HCT116 (cell line): Measurements from ENCODE around the gene SP110. TPM values are rescaled to one million over a fixed set of nuclear protein-coding genes. Genes with fewer than 3 reads are reported as not detected.

Experiments
- ATAC-seq: fragments of 200-7000 bp; cut with Tn5 transposase; 2 replicates; pipeline ENCODE4 v1.9.1; 2020; ENCODE audit warnings: mild to moderate bottlenecking, moderate library complexity
- BruUV-seq: library from RNA; stranded (reverse); fragments of 400-500 nt; replicated peaks from 2 replicates; lab custom pipeline; 2021; lab: Mats Ljungman, UMichigan
- CTCF ChIA-PET: fragments of 300-600 bp; sonication (Branson Sonifier 250); formaldehyde crosslinking; loops from one replicate; lab custom pipeline; 2021; ENCODE audit warnings: antibody characterized with exemption; lab: Charles Lee
- POLR2A ChIA-PET: fragments of 300-600, 350-600 bp; sonication (Branson Sonifier 250); formaldehyde crosslinking; loops from one replicate; lab custom pipeline; 2021; ENCODE audit warnings: antibody characterized with exemption; lab: Charles Lee
- RAD21 ChIA-PET, 2 experiments: fragments of 300-600 bp; sonication (Branson Sonifier 250); formaldehyde crosslinking; loops; one replicate each; lab custom pipeline; 2023; ENCODE audit warnings: low total read pairs in 2 of 2; ENCODE audit not compliant: uncharacterized antibody in 2 of 2, unreplicated experiment in 2 of 2, low non-redundant PET in 1 of 2; lab: Charles Lee
- DNase-seq: peaks from one replicate; pipeline ENCODE4 v3.0.0-alpha.2; 2010; ENCODE audit warnings: low read depth, low spot score
- H2AFZ ChIP-seq: fragments of 200-600 bp; shearing (Covaris generic), sonication (generic); 2 replicates; pipeline ENCODE4 v1.6.1; 2017; ENCODE audit warnings: low read depth, mixed run types, mixed read lengths, antibody characterized with exemption, low read length; ENCODE audit not compliant: poor library complexity, severe bottlenecking
- H3K27ac ChIP-seq: 2 replicates; pipeline ENCODE4 v1.5.1; 2012; ENCODE audit warnings: low read depth, low read length
- H3K27me3 ChIP-seq: fragments of 200-600 bp; sonication (generic); 2 replicates; pipeline ENCODE4 v1.6.1; 2016; ENCODE audit warnings: mixed run types, low read length, mixed read lengths; ENCODE audit not compliant: insufficient read depth
- H3K36me3 ChIP-seq, 2 experiments: fragments of 200-500 bp in 1 of 2; fragments of 200-600 bp in 1 of 2; sonication (Bioruptor generic) in 1 of 2; sonication (generic) in 1 of 2; 2 replicates each; pipeline versions ENCODE4 v1.5.1 to v1.6.1; 2014 to 2016; ENCODE audit warnings: low read length in 2 of 2, inconsistent platforms in 1 of 2, mixed read lengths in 1 of 2, mixed run types in 1 of 2; ENCODE audit not compliant: insufficient read depth in 2 of 2, control insufficient read depth in 1 of 2
- H3K4me1 ChIP-seq, 2 experiments: fragments of 200-600 bp in 1 of 2; sonication (generic) in 1 of 2; 2 replicates each; pipeline versions ENCODE4 v1.5.1 to v1.6.1; 2012 to 2017; ENCODE audit warnings: low read length in 2 of 2, inconsistent platforms in 1 of 2, mild to moderate bottlenecking in 1 of 2, mixed read lengths in 1 of 2, mixed run types in 1 of 2, moderate library complexity in 1 of 2; ENCODE audit not compliant: insufficient read depth in 2 of 2, control insufficient read depth in 1 of 2
- H3K4me2 ChIP-seq: fragments of 200-600 bp; sonication (generic); 2 replicates; pipeline ENCODE4 v1.6.1; 2017; ENCODE audit warnings: mixed run types, low read length, mixed read lengths
- H3K4me3 ChIP-seq, 2 experiments: fragments of 200-600 bp in 1 of 2; sonication (generic) in 1 of 2; replicated peaks in 1 of 2; 2 replicates each; pipeline ENCODE4 v1.5.1; 2011 to 2016; ENCODE audit warnings: low read length in 2 of 2, control low read depth in 1 of 2, low read depth in 1 of 2, mild to moderate bottlenecking in 1 of 2, mixed read lengths in 1 of 2, mixed run types in 1 of 2
- H3K79me2 ChIP-seq: fragments of 200-600 bp; sonication (generic); 2 replicates; pipeline ENCODE4 v1.6.1; 2017; ENCODE audit warnings: mild to moderate bottlenecking, mixed run types, low read length, moderate library complexity, mixed read lengths; ENCODE audit not compliant: insufficient read depth
- H3K9ac ChIP-seq: fragments of 200-600 bp; sonication (generic); 2 replicates; pipeline ENCODE4 v1.6.1; 2016; ENCODE audit warnings: low read length, mixed read lengths
- H3K9me2 ChIP-seq: fragments of 200-600 bp; sonication (generic), shearing (Covaris generic); 2 replicates; pipeline ENCODE4 v1.6.1; 2017; ENCODE audit warnings: mixed run types, mild to moderate bottlenecking, moderate library complexity; ENCODE audit not compliant: insufficient read depth
- H3K9me3 ChIP-seq, 2 experiments: fragments of 200-500 bp in 1 of 2; fragments of 200-600 bp in 1 of 2; sonication (Bioruptor generic) in 1 of 2; sonication (generic) in 1 of 2; 2 replicates each; pipeline ENCODE4 v1.6.1; 2014 to 2017; ENCODE audit warnings: low read length in 2 of 2, mixed read lengths in 2 of 2, inconsistent platforms in 1 of 2, low read depth in 1 of 2, mild to moderate bottlenecking in 1 of 2, mixed run types in 1 of 2, moderate library complexity in 1 of 2; ENCODE audit not compliant: control insufficient read depth in 1 of 2, insufficient read depth in 1 of 2
- H4K20me1 ChIP-seq: fragments of 200-600 bp; sonication (generic), shearing (Covaris generic); 2 replicates; pipeline ENCODE4 v1.6.1; 2017; ENCODE audit warnings: mixed run types, mild to moderate bottlenecking, moderate library complexity; ENCODE audit not compliant: insufficient read depth
- ATF3 ChIP-seq: IDR thresholded peaks from 2 replicates; pipeline ENCODE4 v1.6.1; 2012
- CBX3 ChIP-seq: IDR thresholded peaks from 2 replicates; pipeline ENCODE4 v1.6.1; 2012; ENCODE audit warnings: low read depth
- CEBPB ChIP-seq: IDR thresholded peaks from 2 replicates; pipeline ENCODE4 v1.6.1; 2012; ENCODE audit warnings: low read depth
- EGR1 ChIP-seq: IDR thresholded peaks from 2 replicates; pipeline ENCODE4 v1.6.1; 2012; ENCODE audit warnings: low read depth
- ELF1 ChIP-seq: IDR thresholded peaks from 2 replicates; pipeline ENCODE4 v1.6.1; 2012; ENCODE audit warnings: low read depth, borderline replicate concordance
- EZH2phosphoT487 ChIP-seq: fragments of 200-600 bp; IDR thresholded peaks from 2 replicates; pipeline ENCODE4 v1.6.1; 2018; ENCODE audit warnings: antibody characterized with exemption, borderline replicate concordance
- FOSL1 ChIP-seq: IDR thresholded peaks from 2 replicates; pipeline ENCODE4 v1.6.1; 2012; ENCODE audit warnings: low read depth
- JUND ChIP-seq: IDR thresholded peaks from 2 replicates; pipeline ENCODE4 v1.6.1; 2012
- MAX ChIP-seq: IDR thresholded peaks from 2 replicates; pipeline ENCODE4 v1.6.1; 2012
- POLR2A ChIP-seq: IDR thresholded peaks from 2 replicates; pipeline ENCODE4 v1.7.0; 2011; ENCODE audit warnings: borderline replicate concordance; ENCODE audit not compliant: insufficient read depth, insufficient read length; ENCODE audit errors: extremely low read depth
- POLR2AphosphoS5 ChIP-seq: IDR thresholded peaks from 2 replicates; pipeline ENCODE4 v1.6.1; 2011; ENCODE audit warnings: mild to moderate bottlenecking, low read depth, low read length, moderate library complexity
- RAD21 ChIP-seq: IDR thresholded peaks from 2 replicates; pipeline ENCODE4 v1.6.1; 2012; ENCODE audit warnings: low read depth, mild to moderate bottlenecking
- REST ChIP-seq: IDR thresholded peaks from 2 replicates; pipeline ENCODE4 v1.6.1; 2012; ENCODE audit warnings: low read depth
- SIN3A ChIP-seq: IDR thresholded peaks from 2 replicates; pipeline ENCODE4 v1.6.1; 2012; ENCODE audit warnings: low read depth
- SP1 ChIP-seq: IDR thresholded peaks from 2 replicates; pipeline ENCODE4 v1.6.1; 2012; ENCODE audit warnings: low read depth
- SRF ChIP-seq: IDR thresholded peaks from 2 replicates; pipeline ENCODE4 v1.6.1; 2012; ENCODE audit warnings: low read depth
- YY1 ChIP-seq: IDR thresholded peaks from 2 replicates; pipeline ENCODE4 v1.6.1; 2011; ENCODE audit warnings: low read length, low read depth, moderate library complexity, mild to moderate bottlenecking; ENCODE audit not compliant: insufficient replicate concordance; ENCODE audit errors: extremely low read depth
- ZFX ChIP-seq: fragments of 450-650 bp; IDR thresholded peaks from 2 replicates; pipeline ENCODE4 v1.6.1; 2017
- intact Hi-C: fragments of 100-400 bp; cut with micrococcal nuclease; formaldehyde crosslinking; loops from 2 replicates; pipeline ENCODE4 v1.10.0; 2022
- total RNA-seq: library from RNA; stranded (reverse); gene quantifications from one replicate; pipeline ENCODE4 v1.2.1, GENCODE V29; 2021; ENCODE audit not compliant: unreplicated experiment
- TF ChIP-seq, protein P1 (sequence below), 3 experiments: fragments of 200-600 bp in 1 of 3; sonication (generic) in 1 of 3; IDR thresholded peaks in 2 of 3; conservative IDR thresholded peaks in 1 of 3; 2 replicates each; pipeline ENCODE4 v1.5.1; 2012 to 2017; ENCODE audit warnings: low read depth in 2 of 3, low read length in 2 of 3, antibody characterized with exemption in 1 of 3, borderline replicate concordance in 1 of 3, control low read depth in 1 of 3, mild to moderate bottlenecking in 1 of 3, mixed read lengths in 1 of 3, mixed run types in 1 of 3, moderate library complexity in 1 of 3; ENCODE audit not compliant: insufficient read depth in 1 of 3

SP110 gene
- total RNA-seq, 1 experiment from 2014 or later, result 8.5 TPM

GRCh38 chr2:230172156-230172555 lies 47.6 kb downstream of the SP110 start:
- no peak for TF ChIP-seq EGR1
- TF ChIP-seq POLR2AphosphoS5, result no peak
- no peak for TF ChIP-seq YY1
- no peak for TF ChIP-seq FOSL1

GRCh38 chr2:230170532-230170931 lies 49.3 kb downstream of the SP110 start:
- Histone ChIP-seq H3K9ac (no peak overlapping the region), H3K9me2 (no peaks in the 10 kb centered on the region), H3K4me1 (no peaks in the 10 kb centered on the region), H3K79me2 (no peaks in the 10 kb centered on the region), H4K20me1 (no peaks in the 10 kb centered on the region), H3K36me3 (no peaks in the 10 kb centered on the region), H2AFZ (no peak overlapping the region), H3K4me3 (no peak overlapping the region), H3K27ac (no peak overlapping the region), H3K4me2 (no peak overlapping the region), H3K9me3 (no peaks in the 10 kb centered on the region), H3K27me3 (no peaks in the 10 kb centered on the region)
- intact Hi-C loops, result no loop called here
- ATAC-seq (no peak), DNase-seq (no peak)
- ChIA-PET POLR2A (no interaction called here), CTCF (interaction anchor here (3.7 kb wide), 1 partner anchor 10 kb away, joined by 22 read pairs; no protein-coding TSS in a partner anchor), RAD21 (no interaction called here)
- BruUV-seq, result no TSS peak
- TF ChIP-seq ATF3 (no peak), REST (no peak), MAX (no peak), RAD21 (no peak), JUND (no peak), POLR2A (no peak), EZH2phosphoT487 (no peak), SP1 (no peak), ELF1 (no peak), CBX3 (no peak), CEBPB (no peak), SRF (no peak), POLR2AphosphoS5 (no peak), SIN3A (no peak), ZFX (no peak)
- TF ChIP-seq, protein P1, sequence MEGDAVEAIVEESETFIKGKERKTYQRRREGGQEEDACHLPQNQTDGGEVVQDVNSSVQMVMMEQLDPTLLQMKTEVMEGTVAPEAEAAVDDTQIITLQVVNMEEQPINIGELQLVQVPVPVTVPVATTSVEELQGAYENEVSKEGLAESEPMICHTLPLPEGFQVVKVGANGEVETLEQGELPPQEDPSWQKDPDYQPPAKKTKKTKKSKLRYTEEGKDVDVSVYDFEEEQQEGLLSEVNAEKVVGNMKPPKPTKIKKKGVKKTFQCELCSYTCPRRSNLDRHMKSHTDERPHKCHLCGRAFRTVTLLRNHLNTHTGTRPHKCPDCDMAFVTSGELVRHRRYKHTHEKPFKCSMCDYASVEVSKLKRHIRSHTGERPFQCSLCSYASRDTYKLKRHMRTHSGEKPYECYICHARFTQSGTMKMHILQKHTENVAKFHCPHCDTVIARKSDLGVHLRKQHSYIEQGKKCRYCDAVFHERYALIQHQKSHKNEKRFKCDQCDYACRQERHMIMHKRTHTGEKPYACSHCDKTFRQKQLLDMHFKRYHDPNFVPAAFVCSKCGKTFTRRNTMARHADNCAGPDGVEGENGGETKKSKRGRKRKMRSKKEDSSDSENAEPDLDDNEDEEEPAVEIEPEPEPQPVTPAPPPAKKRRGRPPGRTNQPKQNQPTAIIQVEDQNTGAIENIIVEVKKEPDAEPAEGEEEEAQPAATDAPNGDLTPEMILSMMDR (IDR thresholded peaks at IDR 0.05 in 2 of 3, conservative IDR thresholded peaks at IDR 0.05 in 1 of 3; ENCODE audit: borderline replicate concordance in 1 of 3, insufficient read depth in 1 of 3, low read depth in 2 of 3, low read length in 2 of 3), result no peak

More at GRCh38 chr2:230172156-230172555, 47.6 kb downstream of the SP110 start:
- no peaks in the 10 kb centered on the region for H4K20me1 ChIP-seq
- H3K9ac ChIP-seq, result no peak overlapping the region
- CTCF ChIA-PET, result no interaction called here
- intact Hi-C loops, result no loop called here
- no peaks in the 10 kb centered on the region for H3K27me3 ChIP-seq
- no TSS peak for BruUV-seq
- ATAC-seq, result no peak
- POLR2A ChIA-PET, result no interaction called here
- no peak overlapping the region for H3K4me3 ChIP-seq
- RAD21 ChIA-PET, result no interaction called here
- H3K79me2 ChIP-seq, result no peaks in the 10 kb centered on the region
- no peaks in the 10 kb centered on the region for H3K9me3 ChIP-seq
- no peak for DNase-seq
- H3K9me2 ChIP-seq, result no peaks in the 10 kb centered on the region
- H3K27ac ChIP-seq, result no peak overlapping the region
- H3K4me2 ChIP-seq, result no peak overlapping the region
- H3K4me1 ChIP-seq, result no peaks in the 10 kb centered on the region
- no peaks in the 10 kb centered on the region for H3K36me3 ChIP-seq
- no peak overlapping the region for H2AFZ ChIP-seq
